Hepatocyte (in vitro differentiated cells): ENCODE measurements around the gene CARS2. TPM values are rescaled to one million over a fixed set of nuclear protein-coding genes. Genes with fewer than 3 reads are reported as not detected.
"Not testable (repeated sequence)": the region's sequence is repeated elsewhere in the genome, so short reads cannot be mapped to it uniquely, and the experiment has no call there.

Experiments used
- DNase-seq: peaks from one replicate; pipeline ENCODE4 v3.0.0-alpha.2; 2016; ENCODE audit warnings: low spot score
- H2AFZ ChIP-seq: fragments of 200-600 bp; sonication (generic); 2 replicates; pipeline ENCODE4 v1.6.0; 2016; ENCODE audit warnings: antibody characterized with exemption, mild to moderate bottlenecking
- H3K27ac ChIP-seq: fragments of 200-600 bp; sonication (generic); 2 replicates; pipeline ENCODE4 v1.5.1; 2016; ENCODE audit warnings: mild to moderate bottlenecking
- H3K27me3 ChIP-seq: fragments of 200-600 bp; sonication (generic); 2 replicates; pipeline ENCODE4 v1.6.1; 2016
- H3K36me3 ChIP-seq: fragments of 200-600 bp; sonication (generic); replicated peaks from 2 replicates; pipeline ENCODE4 v1.5.1; 2016; ENCODE audit warnings: low read depth; ENCODE audit not compliant: insufficient read depth
- H3K4me1 ChIP-seq: fragments of 200-600 bp; sonication (generic); 2 replicates; pipeline ENCODE4 v1.5.1; 2016; ENCODE audit warnings: mild to moderate bottlenecking, moderate library complexity; ENCODE audit not compliant: insufficient read depth
- H3K4me2 ChIP-seq: fragments of 200-600 bp; sonication (generic); 2 replicates; pipeline ENCODE4 v1.6.0; 2016
- H3K4me3 ChIP-seq: fragments of 200-600 bp; sonication (generic); 2 replicates; pipeline ENCODE4 v1.5.1; 2016; ENCODE audit warnings: mild to moderate bottlenecking
- H3K79me2 ChIP-seq: fragments of 200-600 bp; sonication (generic); 2 replicates; pipeline ENCODE4 v1.6.0; 2017; ENCODE audit warnings: mild to moderate bottlenecking
- H3K9me2 ChIP-seq: fragments of 200-600 bp; sonication (generic); replicated peaks from 2 replicates; pipeline ENCODE4 v1.6.0; 2017; ENCODE audit warnings: mild to moderate bottlenecking; ENCODE audit not compliant: insufficient read depth
- H3K9me3 ChIP-seq: fragments of 200-600 bp; sonication (generic); 2 replicates; pipeline ENCODE4 v1.5.1; 2016; ENCODE audit warnings: low read depth, mild to moderate bottlenecking
- H4K20me1 ChIP-seq: fragments of 200-600 bp; sonication (generic); 2 replicates; pipeline ENCODE4 v1.6.0; 2016; ENCODE audit warnings: mild to moderate bottlenecking; ENCODE audit not compliant: insufficient read depth, poor library complexity, severe bottlenecking
- CTCF ChIP-seq: fragments of 200-600 bp; sonication (generic); IDR thresholded peaks from 2 replicates; pipeline ENCODE4 v1.5.1; 2016; ENCODE audit warnings: antibody characterized with exemption, mild to moderate bottlenecking; ENCODE audit not compliant: poor library complexity
- EZH2 ChIP-seq: fragments of 200-600 bp; sonication (generic); IDR thresholded peaks from 2 replicates; pipeline ENCODE4 v1.6.1; 2016; ENCODE audit warnings: antibody characterized with exemption, mild to moderate bottlenecking, borderline replicate concordance
- EZH2phosphoT487 ChIP-seq: fragments of 200-600 bp; sonication (generic); IDR thresholded peaks from one replicate; pipeline ENCODE4 v1.6.1; 2018; ENCODE audit warnings: antibody characterized with exemption, mild to moderate bottlenecking, low read depth, moderate library complexity; ENCODE audit not compliant: unreplicated experiment, severe bottlenecking
- WGBS: methylation state at CpG from one replicate; pipeline ENCODE4 v1.1.6; 2016; ENCODE audit warnings: low lambda C conversion rate; ENCODE audit errors: missing lambda C conversion rate; 5-methylcytosine and 5-hydroxymethylcytosine counted together
- polyA plus RNA-seq: library from polyadenylated mRNA; unstranded; fragments of >200 nt; fragmentation: Nextera tagmentation; extraction: Ambion mirVana; gene quantifications from 2 replicates; pipeline ENCODE4 v1.2.1, GENCODE V29; 2016
- total RNA-seq: library from RNA; depleted of rRNA; stranded (reverse); fragments of >200 nt; gene quantifications from 2 replicates; pipeline ENCODE4 v1.2.3, GENCODE V29; 2014

CARS2 gene
- total and polyA plus RNA-seq, 2 experiments from 2014 or later, result 72.9 to 105 TPM

- 81% methylated on average over 3 of the region's 3 CpGs for WGBS
Observed at GRCh38 chr13:110607675-110608224, 98.2 kb downstream of the CARS2 start.

DNA sequence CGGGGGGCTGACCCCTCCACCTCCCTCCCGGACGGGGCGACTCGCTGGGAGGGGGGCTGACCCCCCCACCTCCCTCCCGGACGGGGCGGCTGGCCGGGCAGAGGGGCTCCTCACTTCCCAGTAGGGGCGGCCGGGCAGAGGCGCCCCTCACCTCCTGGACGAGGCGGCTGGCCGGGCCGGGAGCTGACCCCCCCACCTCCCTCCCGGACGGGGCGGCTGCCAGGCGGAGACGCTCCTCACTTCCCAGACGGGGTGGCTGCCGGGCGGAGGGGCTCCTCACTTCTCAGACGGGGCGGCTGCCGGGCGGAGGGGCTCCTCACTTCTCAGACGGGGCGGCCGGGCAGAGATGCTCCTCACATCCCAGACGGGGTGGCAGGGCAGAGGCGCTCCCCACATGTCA is 99.6 kb downstream of the CARS2 start:
- H3K27me3 ChIP-seq, H3K9me2 ChIP-seq, DNase-seq, H3K36me3 ChIP-seq, H3K4me2 ChIP-seq, H3K4me1 ChIP-seq, H3K9me3 ChIP-seq, H3K27ac ChIP-seq, H2AFZ ChIP-seq, H4K20me1 ChIP-seq, H3K79me2 ChIP-seq, H3K4me3 ChIP-seq: not testable (repeated sequence)
- 100% methylated on average over 8 of the region's 33 CpGs for WGBS

More at GRCh38 chr13:110607675-110608224, 98.2 kb downstream of the CARS2 start:
- no peak for DNase-seq
- Histone ChIP-seq H3K27me3 (no peaks in the 10 kb centered on the region), H3K36me3 (no peaks in the 10 kb centered on the region), H3K4me2 (no peak overlapping the region), H3K4me3 (no peak overlapping the region), H2AFZ (no peak overlapping the region), H4K20me1 (no peaks in the 10 kb centered on the region), H3K79me2 (no peaks in the 10 kb centered on the region), H3K27ac (no peak overlapping the region), H3K4me1 (no peaks in the 10 kb centered on the region), H3K9me2 (no peaks in the 10 kb centered on the region), H3K9me3 (no peaks in the 10 kb centered on the region)
- TF ChIP-seq EZH2 (no peak), EZH2phosphoT487 (no peak), CTCF (no peak)

DNA sequence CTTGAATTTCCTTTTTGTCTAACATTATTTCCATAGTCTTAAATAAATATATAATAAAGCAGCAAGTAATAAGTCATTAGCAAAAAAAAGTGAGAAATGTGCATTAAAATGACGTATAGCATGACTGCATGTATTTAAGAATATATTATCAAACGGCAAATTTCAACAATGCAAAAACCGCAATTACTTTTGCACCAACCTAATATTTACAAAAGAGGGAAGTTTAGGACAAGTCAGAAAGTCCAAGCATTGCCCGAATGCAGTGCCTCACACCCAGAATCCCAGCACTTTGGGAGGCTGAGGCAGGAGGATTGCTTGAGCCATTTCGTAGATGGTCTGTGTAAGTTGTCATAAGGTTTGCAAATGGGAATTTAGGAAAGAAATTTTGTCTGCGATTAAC is 100.8 kb downstream of the CARS2 start:
- no peaks in the 10 kb centered on the region for H3K79me2 ChIP-seq
- H4K20me1 ChIP-seq, result no peaks in the 10 kb centered on the region
- DNase-seq, result no peak
- no peaks in the 10 kb centered on the region for H3K27me3 ChIP-seq
- no peak overlapping the region for H3K27ac ChIP-seq
- peaks cover 18% of the 10 kb centered on the region for H3K4me1 ChIP-seq
- 97% methylated on average over 6 of the region's 6 CpGs for WGBS
- TF ChIP-seq EZH2phosphoT487 (no peak), EZH2 (no peak), CTCF (no peak)
- H3K9me3 ChIP-seq, result no peaks in the 10 kb centered on the region
- H3K9me2 ChIP-seq, result no peaks in the 10 kb centered on the region
- no peak overlapping the region for H3K4me3 ChIP-seq
- no peak overlapping the region for H2AFZ ChIP-seq
- H3K4me2 ChIP-seq, result no peak overlapping the region
- no peaks in the 10 kb centered on the region for H3K36me3 ChIP-seq

DNA sequence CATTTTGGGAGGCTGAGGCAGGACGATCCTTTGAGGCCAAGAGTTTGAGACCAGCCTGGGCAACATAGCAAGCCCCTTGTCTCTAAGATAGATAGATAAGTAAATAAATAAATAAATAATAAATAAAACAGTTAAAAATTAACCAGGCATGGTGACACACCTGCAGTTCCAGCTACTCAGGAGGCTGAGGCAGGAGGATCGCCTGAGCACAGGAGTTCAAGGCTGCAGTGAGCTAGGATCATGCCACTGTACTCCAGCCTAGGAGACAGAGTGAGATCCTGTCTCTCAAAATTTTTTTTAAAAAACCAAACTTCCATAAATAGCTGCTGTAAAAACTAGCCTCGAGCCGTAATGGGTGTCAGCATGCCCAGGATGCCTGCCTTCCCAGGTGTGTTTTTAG is 104.9 kb downstream of the CARS2 start:
- Histone ChIP-seq H2AFZ (peak overlapping the region; percentile 26), H3K36me3 (no peaks in the 10 kb centered on the region), H3K9me3 (no peaks in the 10 kb centered on the region), H3K27me3 (no peaks in the 10 kb centered on the region), H3K4me2 (peak overlapping the region; percentile 61), H4K20me1 (no peaks in the 10 kb centered on the region), H3K79me2 (no peaks in the 10 kb centered on the region), H3K4me1 (peaks cover 18% of the 10 kb centered on the region), H3K9me2 (no peaks in the 10 kb centered on the region), H3K27ac (peak overlapping the region; percentile 34), H3K4me3 (no peak overlapping the region)
- TF ChIP-seq CTCF, result no peak
- TF ChIP-seq EZH2, result no peak
- no peak for TF ChIP-seq EZH2phosphoT487
- 85% methylated on average over 4 of the region's 4 CpGs for WGBS
- no peak for DNase-seq
